Measurements from ENCODE around the gene NFAT5. TPM values are rescaled to one million over a fixed set of nuclear protein-coding genes. Genes with fewer than 3 reads are reported as not detected.

Gene NFAT5
- total and polyA plus RNA-seq, 2 donors (not counting 3 experiments of a cell fraction or from before 2014, with no cell fraction given), result 17.2 to 49.5 TPM

DNA sequence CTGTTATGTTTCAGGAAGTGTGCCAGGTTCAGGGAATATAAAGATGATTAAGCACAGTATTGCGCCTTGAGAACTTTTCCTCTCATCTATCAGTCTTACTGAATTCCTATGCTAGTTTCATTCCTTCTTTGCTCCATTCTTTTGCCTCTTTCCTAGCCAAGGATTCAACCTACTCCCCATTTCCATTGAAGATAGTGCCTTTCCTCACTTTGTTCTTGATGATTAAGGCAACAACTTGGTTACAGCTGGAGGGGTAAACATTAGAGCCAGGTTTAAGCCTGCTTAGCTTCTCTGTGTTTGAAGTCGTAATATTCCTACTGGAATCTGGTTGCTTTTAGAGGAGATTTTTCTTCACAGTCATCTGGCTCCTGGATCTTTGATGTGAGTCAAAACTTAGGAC is 85.5 kb downstream of the NFAT5 start:
- H3K4me3 ChIP-seq (replicated peaks in 1 of 3; ENCODE audit: insufficient read depth in 1 of 3, low read depth in 1 of 3, low read length in 3 of 3), result no peak overlapping the region
- dilution Hi-C loops (cut with MboI; ENCODE audit: extremely low pct_ligation_motif_present, low sequenced_read_pairs), result no loop called here
- BruUV-seq (replicated peaks), result no TSS peak
- H3K9ac ChIP-seq (replicated peaks; ENCODE audit: extremely low read depth, insufficient read depth, low read length), result no peak overlapping the region
- FAIRE-seq (no peak), DNase-seq (ENCODE audit: low read depth, low spot score) (no peak)
- no peaks in the 10 kb centered on the region for H3K9me1 ChIP-seq (replicated peaks; ENCODE audit: control insufficient read depth, extremely low read depth, insufficient read depth, low read length)
- no peak overlapping the region for H3K27ac ChIP-seq (ENCODE audit: insufficient read depth, low read depth, low read length)
- H3K36me3 ChIP-seq (ENCODE audit: control insufficient read depth in 2 of 2, extremely low read depth in 1 of 2, insufficient read depth in 2 of 2, low read length in 2 of 2), result peaks cover 14 to 25% of the 10 kb centered on the region in 2 experiments
- H3K9me3 ChIP-seq (replicated peaks; ENCODE audit: control insufficient read depth, insufficient read depth, low read length), result no peaks in the 10 kb centered on the region
- H3K27me3 ChIP-seq (ENCODE audit: control insufficient read depth in 2 of 2, insufficient read depth in 2 of 2, low read length in 2 of 2), result no peaks in the 10 kb centered on the region
- TF ChIP-seq MYC (IDR thresholded peaks at IDR 0.05; ENCODE audit: low read depth, low read length), result no peak
- POLR2A ChIA-PET, result no interaction called here
- H3K79me2 ChIP-seq (ENCODE audit: control insufficient read depth, insufficient read depth, low read length), result peaks cover 2% of the 10 kb centered on the region
- H2AFZ ChIP-seq (ENCODE audit: low read depth, low read length), result no peak overlapping the region
- intact Hi-C loops (cut with micrococcal nuclease), result no loop called here
- CTCF ChIA-PET, result interaction anchor here (2.7 kb wide), 1 partner anchor 255 kb away, joined by 8 read pairs; no protein-coding TSS in a partner anchor
- H3K4me2 ChIP-seq (ENCODE audit: insufficient read depth, low read length), result no peak overlapping the region
- no peaks in the 10 kb centered on the region for H4K20me1 ChIP-seq (replicated peaks; ENCODE audit: control insufficient read depth, extremely low read depth, insufficient read depth, low read length)
- no peaks in the 10 kb centered on the region for H3K4me1 ChIP-seq (ENCODE audit: control insufficient read depth, extremely low read depth, insufficient read depth, low read length)

DNA sequence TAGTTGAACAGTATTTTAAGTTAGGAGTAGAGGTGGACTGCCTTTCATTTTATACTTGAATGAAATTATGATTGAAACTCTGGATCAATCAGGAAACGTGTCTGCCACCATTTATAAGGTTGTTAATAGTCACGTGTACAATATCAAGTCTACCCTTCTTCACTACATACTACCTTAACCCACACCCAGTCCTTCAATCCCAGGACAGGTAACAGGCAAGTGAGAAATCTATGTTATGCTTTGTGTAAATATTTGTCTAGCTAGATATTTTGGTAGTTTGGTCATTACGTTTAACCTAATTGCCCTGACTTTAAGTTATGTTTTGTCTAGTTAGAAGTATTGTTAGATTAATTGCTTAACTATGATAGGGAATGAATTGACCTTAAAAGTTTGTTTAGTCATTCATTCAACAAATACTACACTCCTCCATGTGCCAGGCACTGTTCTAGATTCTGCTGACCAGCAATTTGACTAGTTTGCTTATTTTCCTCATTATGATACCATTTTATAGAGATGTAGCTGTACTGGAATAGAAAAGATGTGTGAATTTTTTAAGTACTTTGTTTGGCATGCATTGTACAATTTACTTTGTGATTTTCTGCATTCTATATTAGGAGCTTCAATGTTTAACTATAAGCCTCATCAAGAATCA is 88.6 kb downstream of the NFAT5 start:
- dilution Hi-C loops (cut with MboI; ENCODE audit: extremely low pct_ligation_motif_present, low sequenced_read_pairs) (no loop called here), intact Hi-C loops (cut with micrococcal nuclease) (no loop called here)

More for the DNA sequence above, 88.6 kb downstream of the NFAT5 start:
- no peaks in the 10 kb centered on the region for H3K4me1 ChIP-seq (ENCODE audit: control insufficient read depth, extremely low read depth, insufficient read depth, low read length)
- H3K36me3 ChIP-seq (ENCODE audit: control insufficient read depth in 2 of 2, extremely low read depth in 1 of 2, insufficient read depth in 2 of 2, low read length in 2 of 2), result peaks cover 7 to 17% of the 10 kb centered on the region in 2 experiments
- no peaks in the 10 kb centered on the region for H3K9me1 ChIP-seq (replicated peaks; ENCODE audit: control insufficient read depth, extremely low read depth, insufficient read depth, low read length)
- no TSS peak for BruUV-seq (replicated peaks)
- FAIRE-seq (no peak), DNase-seq (ENCODE audit: low read depth, low spot score) (no peak)
- H4K20me1 ChIP-seq (replicated peaks; ENCODE audit: control insufficient read depth, extremely low read depth, insufficient read depth, low read length), result no peaks in the 10 kb centered on the region
- H3K27ac ChIP-seq (ENCODE audit: insufficient read depth, low read depth, low read length), result no peak overlapping the region
- H3K4me3 ChIP-seq (replicated peaks in 1 of 3; ENCODE audit: insufficient read depth in 1 of 3, low read depth in 1 of 3, low read length in 3 of 3), result no peak overlapping the region
- H2AFZ ChIP-seq (ENCODE audit: low read depth, low read length), result no peak overlapping the region
- H3K27me3 ChIP-seq (ENCODE audit: control insufficient read depth in 2 of 2, insufficient read depth in 2 of 2, low read length in 2 of 2), result no peaks in the 10 kb centered on the region
- H3K9ac ChIP-seq (replicated peaks; ENCODE audit: extremely low read depth, insufficient read depth, low read length), result no peak overlapping the region
- no peak overlapping the region for H3K4me2 ChIP-seq (ENCODE audit: insufficient read depth, low read length)
- peaks cover 2% of the 10 kb centered on the region for H3K79me2 ChIP-seq (ENCODE audit: control insufficient read depth, insufficient read depth, low read length)
- TF ChIP-seq JUN (IDR thresholded peaks at IDR 0.05; ENCODE audit: borderline replicate concordance, insufficient read depth, insufficient read length, low read depth), result no peak
- TF ChIP-seq FOS (IDR thresholded peaks at IDR 0.05; ENCODE audit: borderline replicate concordance, insufficient read depth, low read length), result no peak
- TF ChIP-seq MYC (IDR thresholded peaks at IDR 0.05; ENCODE audit: low read depth, low read length), result no peak
- no peak for TF ChIP-seq GATA2 (IDR thresholded peaks at IDR 0.05; ENCODE audit: insufficient read depth, insufficient read length, low read depth, low read length)
- no peak for TF ChIP-seq POLR2AphosphoS5 (IDR thresholded peaks at IDR 0.05; ENCODE audit: insufficient read depth, low read depth, low read length)
- TF ChIP-seq, protein P1, sequence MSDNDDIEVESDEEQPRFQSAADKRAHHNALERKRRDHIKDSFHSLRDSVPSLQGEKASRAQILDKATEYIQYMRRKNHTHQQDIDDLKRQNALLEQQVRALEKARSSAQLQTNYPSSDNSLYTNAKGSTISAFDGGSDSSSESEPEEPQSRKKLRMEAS (IDR thresholded peaks at IDR 0.05; ENCODE audit: insufficient read depth, insufficient read length), result no peak
- POLR2A ChIA-PET, result no interaction called here
- no peaks in the 10 kb centered on the region for H3K9me3 ChIP-seq (replicated peaks; ENCODE audit: control insufficient read depth, insufficient read depth, low read length)
- CTCF ChIA-PET, result interaction anchor here (1.1 kb wide), 1 partner anchor 258 kb away, joined by 5 read pairs; no protein-coding TSS in a partner anchor

Measured in endothelial cell of umbilical vein (primary cell).